ENCODE measurements around the gene CNKSR3.

CNKSR3 gene

DNA sequence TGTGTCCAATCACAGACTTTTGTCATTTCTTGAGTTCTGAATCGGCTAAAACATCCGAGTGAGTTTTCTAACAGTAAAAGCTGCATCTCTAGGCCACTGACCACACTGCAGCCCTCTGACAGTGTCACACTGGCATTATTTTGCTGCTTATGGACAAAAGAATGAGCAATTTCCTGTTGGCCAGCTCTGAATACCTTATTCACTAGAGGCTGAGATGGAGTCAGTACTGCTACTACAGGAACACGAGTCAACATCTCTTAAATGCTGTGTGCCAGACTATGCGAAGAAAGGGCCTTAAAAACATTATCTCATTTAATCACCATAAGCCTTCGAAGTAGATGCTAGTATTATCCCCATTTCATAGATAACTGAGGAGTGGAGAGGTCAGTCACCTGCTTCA lies 111.4 kb downstream of the CNKSR3 start:
- Histone ChIP-seq H3K27me3 (ENCODE audit: insufficient read depth, low read length) (no peaks in the 10 kb centered on the region), H2AFZ (ENCODE audit: low read depth, low read length) (no peak overlapping the region), H3K9me3 (ENCODE audit: low read length) (peaks cover 2% of the 10 kb centered on the region), H3K4me1 (ENCODE audit: insufficient read depth, low read length) (no peaks in the 10 kb centered on the region), H3K4me3 (ENCODE audit: low read length) (no peak overlapping the region), H3K36me3 (ENCODE audit: insufficient read depth, low read length) (no peaks in the 10 kb centered on the region)

DNA sequence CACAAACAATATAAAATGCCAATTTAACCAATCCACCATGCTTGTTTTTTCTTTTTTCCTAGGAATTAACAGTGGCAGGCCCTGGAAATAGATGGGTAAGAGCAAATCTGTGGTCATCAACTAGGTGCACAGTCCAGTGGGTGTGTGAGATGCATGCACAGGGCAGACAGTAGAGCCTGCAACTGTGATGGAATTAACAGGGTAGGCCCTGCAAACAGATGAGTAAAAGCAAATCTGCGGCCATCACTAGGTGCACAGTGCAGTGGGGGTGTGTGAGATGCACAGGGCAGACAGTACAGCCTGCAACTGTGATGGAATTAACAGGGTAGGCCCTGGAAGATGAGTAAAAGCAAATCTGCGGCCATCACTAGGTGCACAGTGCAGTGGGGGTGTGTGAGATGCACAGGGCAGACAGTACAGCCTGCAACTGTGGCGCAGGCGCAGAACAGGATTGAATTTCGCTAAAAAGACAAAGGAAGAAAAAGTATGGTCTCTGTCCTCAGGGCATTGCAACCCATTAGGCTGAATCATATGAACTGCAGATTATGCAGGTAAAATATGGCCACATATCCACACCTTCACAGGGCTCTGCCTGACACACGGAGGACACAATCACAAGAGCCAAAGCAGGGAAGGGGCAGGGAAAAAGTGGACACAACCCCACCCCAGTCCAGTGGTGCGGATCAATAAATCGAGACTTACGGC lies 112.8 kb downstream of the CNKSR3 start:
- peaks cover 2% of the 10 kb centered on the region for H3K9me3 ChIP-seq (ENCODE audit: low read length)
- H3K27me3 ChIP-seq (ENCODE audit: insufficient read depth, low read length) = no peaks in the 10 kb centered on the region
- H3K4me1 ChIP-seq (ENCODE audit: insufficient read depth, low read length) = no peaks in the 10 kb centered on the region
- no peak overlapping the region for H3K4me3 ChIP-seq (ENCODE audit: low read length)
- no peaks in the 10 kb centered on the region for H3K36me3 ChIP-seq (ENCODE audit: insufficient read depth, low read length)
- H2AFZ ChIP-seq (ENCODE audit: low read depth, low read length) = no peak overlapping the region

DNA sequence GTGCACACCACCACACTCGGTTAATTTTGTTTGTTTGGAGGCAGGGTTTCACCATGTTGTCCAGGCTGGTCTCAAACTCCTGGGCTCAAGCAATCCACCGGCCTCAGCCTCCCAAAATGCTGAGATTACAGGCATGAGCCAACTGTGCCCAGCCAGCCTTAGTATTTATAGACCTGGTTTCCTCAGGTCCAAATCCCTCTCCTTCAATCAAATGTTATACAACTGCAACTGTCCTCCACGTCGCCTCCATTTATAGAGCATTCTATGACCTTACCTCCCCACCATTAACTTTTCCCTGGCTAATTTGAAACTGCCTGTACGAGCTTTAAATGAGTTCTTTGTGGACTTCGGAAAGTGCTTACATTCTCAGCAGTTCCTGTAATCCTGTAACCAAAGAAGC lies 114.6 kb downstream of the CNKSR3 start:
- Histone ChIP-seq H3K36me3 (ENCODE audit: insufficient read depth, low read length) (no peaks in the 10 kb centered on the region), H3K9me3 (ENCODE audit: low read length) (no peaks in the 10 kb centered on the region), H3K4me1 (ENCODE audit: insufficient read depth, low read length) (no peaks in the 10 kb centered on the region), H3K4me3 (ENCODE audit: low read length) (no peak overlapping the region), H2AFZ (ENCODE audit: low read depth, low read length) (no peak overlapping the region), H3K27me3 (ENCODE audit: insufficient read depth, low read length) (no peaks in the 10 kb centered on the region)

- Histone ChIP-seq H3K27me3 (ENCODE audit: insufficient read depth, low read length) (no peaks in the 10 kb centered on the region), H3K9me3 (ENCODE audit: low read length) (no peaks in the 10 kb centered on the region), H3K4me1 (ENCODE audit: insufficient read depth, low read length) (no peaks in the 10 kb centered on the region), H3K4me3 (ENCODE audit: low read length) (no peak overlapping the region), H3K36me3 (ENCODE audit: insufficient read depth, low read length) (no peaks in the 10 kb centered on the region), H2AFZ (ENCODE audit: low read depth, low read length) (no peak overlapping the region)
Measured at GRCh38 chr6:154395316-154395715, 115.2 kb downstream of the CNKSR3 start.

DNA sequence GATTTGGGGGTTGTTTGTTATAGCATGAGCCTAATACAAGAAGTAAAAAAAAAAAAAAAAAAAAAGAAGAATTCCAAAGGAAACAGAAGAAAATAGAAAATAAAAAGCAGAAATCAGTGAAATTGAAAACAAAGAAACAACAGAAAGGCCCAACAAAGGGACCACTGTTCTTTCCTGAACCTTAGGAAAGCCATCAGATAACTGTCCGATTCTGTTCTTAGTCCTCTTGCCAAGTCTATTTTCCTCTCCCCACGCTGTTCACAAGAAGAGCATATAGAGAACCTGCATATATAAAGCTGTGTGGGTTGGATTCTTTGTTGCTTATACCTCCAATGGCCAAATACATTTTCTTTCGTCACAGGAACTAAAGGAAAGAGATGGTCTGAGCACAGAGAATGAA lies 115.9 kb downstream of the CNKSR3 start:
- Histone ChIP-seq H3K9me3 (ENCODE audit: low read length) (no peaks in the 10 kb centered on the region), H3K27me3 (ENCODE audit: insufficient read depth, low read length) (no peaks in the 10 kb centered on the region), H3K4me1 (ENCODE audit: insufficient read depth, low read length) (no peaks in the 10 kb centered on the region), H2AFZ (ENCODE audit: low read depth, low read length) (no peak overlapping the region), H3K4me3 (ENCODE audit: low read length) (no peak overlapping the region), H3K36me3 (ENCODE audit: insufficient read depth, low read length) (no peaks in the 10 kb centered on the region)

DNA sequence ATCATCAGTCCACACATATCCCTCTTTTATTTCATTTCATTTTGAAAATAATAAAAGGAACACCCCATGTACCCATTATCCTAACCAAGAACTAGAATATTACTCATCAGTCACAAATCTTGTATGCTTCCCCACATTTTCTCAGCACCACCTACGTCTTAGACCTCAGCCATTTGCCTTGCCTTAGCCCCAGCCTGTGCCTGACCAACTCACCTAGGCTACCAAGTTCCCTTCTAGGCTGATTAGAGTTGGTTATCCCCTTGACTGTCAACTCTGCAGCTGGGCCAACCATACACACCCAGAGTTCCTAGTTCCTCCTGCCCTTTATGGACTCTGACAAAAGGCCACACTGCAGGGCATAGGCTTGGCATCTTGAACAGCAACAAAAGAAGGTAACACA lies 120.5 kb downstream of the CNKSR3 start:
- H2AFZ ChIP-seq (ENCODE audit: low read depth, low read length) = no peak overlapping the region

GRCh38 chr6:154388803-154389202 lies 121.7 kb downstream of the CNKSR3 start:
- no peak overlapping the region for H2AFZ ChIP-seq (ENCODE audit: low read depth, low read length)
- no peak overlapping the region for H3K4me3 ChIP-seq (ENCODE audit: low read length)
- no peaks in the 10 kb centered on the region for H3K4me1 ChIP-seq (ENCODE audit: insufficient read depth, low read length)
- H3K27me3 ChIP-seq (ENCODE audit: insufficient read depth, low read length) = no peaks in the 10 kb centered on the region
- no peaks in the 10 kb centered on the region for H3K9me3 ChIP-seq (ENCODE audit: low read length)
- no peaks in the 10 kb centered on the region for H3K36me3 ChIP-seq (ENCODE audit: insufficient read depth, low read length)

More for the DNA sequence above, 120.5 kb downstream of the CNKSR3 start:
- Histone ChIP-seq H3K4me1 (ENCODE audit: insufficient read depth, low read length) (no peaks in the 10 kb centered on the region), H3K9me3 (ENCODE audit: low read length) (no peaks in the 10 kb centered on the region), H3K27me3 (ENCODE audit: insufficient read depth, low read length) (no peaks in the 10 kb centered on the region), H3K4me3 (ENCODE audit: low read length) (no peak overlapping the region), H3K36me3 (ENCODE audit: insufficient read depth, low read length) (no peaks in the 10 kb centered on the region)

GRCh38 chr6:154386848-154387717 lies 123.4 kb downstream of the CNKSR3 start:
- Histone ChIP-seq H3K9me3 (ENCODE audit: low read length) (peaks cover 4% of the 10 kb centered on the region), H3K27me3 (ENCODE audit: insufficient read depth, low read length) (no peaks in the 10 kb centered on the region), H3K36me3 (ENCODE audit: insufficient read depth, low read length) (no peaks in the 10 kb centered on the region), H3K4me1 (ENCODE audit: insufficient read depth, low read length) (no peaks in the 10 kb centered on the region), H2AFZ (ENCODE audit: low read depth, low read length) (no peak overlapping the region), H3K4me3 (ENCODE audit: low read length) (no peak overlapping the region)

DNA sequence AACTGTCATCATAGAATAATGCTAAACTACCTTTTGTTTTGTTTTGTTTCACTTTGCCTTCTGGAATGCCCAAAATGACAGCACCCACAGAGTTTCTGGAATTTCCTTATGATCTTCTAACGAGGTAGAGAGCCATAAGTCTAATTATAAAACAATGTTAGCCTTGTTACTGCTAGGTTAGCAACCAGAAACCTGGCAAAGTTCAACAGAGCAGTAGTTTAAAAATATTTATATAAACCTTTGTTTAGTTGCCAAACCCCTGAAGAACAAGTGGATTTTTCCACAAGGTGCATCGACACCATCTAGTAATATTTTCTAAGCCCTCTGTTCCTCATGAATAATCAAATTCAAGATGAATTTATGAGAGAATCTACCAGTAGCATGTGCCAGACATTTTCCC lies 126.3 kb downstream of the CNKSR3 start:
- no peaks in the 10 kb centered on the region for H3K4me1 ChIP-seq (ENCODE audit: insufficient read depth, low read length)
- no peaks in the 10 kb centered on the region for H3K36me3 ChIP-seq (ENCODE audit: insufficient read depth, low read length)
- no peak overlapping the region for H2AFZ ChIP-seq (ENCODE audit: low read depth, low read length)
- peaks cover 4% of the 10 kb centered on the region for H3K9me3 ChIP-seq (ENCODE audit: low read length)
- H3K27me3 ChIP-seq (ENCODE audit: insufficient read depth, low read length) = no peaks in the 10 kb centered on the region
- no peak overlapping the region for H3K4me3 ChIP-seq (ENCODE audit: low read length)

DNA sequence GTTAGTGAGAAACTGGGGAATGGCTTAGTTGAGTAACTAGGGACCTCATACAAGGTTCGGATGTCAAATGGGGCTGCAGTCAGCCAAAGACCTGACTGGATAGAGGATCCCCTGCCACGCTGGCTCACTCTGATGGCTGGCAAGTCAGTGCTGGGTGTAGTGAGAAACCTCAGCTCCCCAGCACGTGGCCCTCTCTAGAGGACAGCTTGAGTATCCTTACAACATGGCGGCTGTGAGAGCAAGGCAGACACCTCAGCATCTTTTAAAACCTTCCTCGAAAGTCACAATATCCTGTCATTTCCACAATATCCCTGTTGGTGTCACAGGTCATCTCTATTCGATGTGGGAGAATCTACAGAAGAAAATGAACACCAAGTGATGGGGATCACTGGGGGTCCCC lies 127.2 kb downstream of the CNKSR3 start:
- H3K36me3 ChIP-seq (ENCODE audit: insufficient read depth, low read length) = no peaks in the 10 kb centered on the region
- no peak overlapping the region for H2AFZ ChIP-seq (ENCODE audit: low read depth, low read length)
- H3K27me3 ChIP-seq (ENCODE audit: insufficient read depth, low read length) = no peaks in the 10 kb centered on the region
- peaks cover 4% of the 10 kb centered on the region for H3K9me3 ChIP-seq (ENCODE audit: low read length)
- H3K4me3 ChIP-seq (ENCODE audit: low read length) = no peak overlapping the region
- no peaks in the 10 kb centered on the region for H3K4me1 ChIP-seq (ENCODE audit: insufficient read depth, low read length)

DNA sequence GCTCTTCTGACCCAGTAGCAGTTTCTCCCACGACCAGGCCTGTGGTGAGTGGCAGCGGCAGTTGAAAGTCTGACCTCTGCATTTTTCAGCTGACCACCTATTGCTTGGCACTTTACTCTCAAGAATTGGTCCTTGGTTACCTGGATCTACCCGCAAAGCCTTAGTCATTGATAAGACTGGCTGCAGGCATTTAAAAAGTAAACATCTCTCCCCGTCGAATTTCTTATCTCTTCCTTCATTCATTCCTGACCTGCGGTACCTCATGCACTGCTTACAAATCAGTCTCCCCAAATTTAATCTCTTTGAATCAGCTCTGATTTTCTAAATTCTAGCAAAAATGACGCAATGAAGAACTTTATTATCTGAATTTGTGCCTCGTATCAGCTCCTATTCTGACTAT lies 127.7 kb downstream of the CNKSR3 start:
- Histone ChIP-seq H3K4me1 (ENCODE audit: insufficient read depth, low read length) (no peaks in the 10 kb centered on the region), H3K36me3 (ENCODE audit: insufficient read depth, low read length) (no peaks in the 10 kb centered on the region), H3K4me3 (ENCODE audit: low read length) (no peak overlapping the region), H2AFZ (ENCODE audit: low read depth, low read length) (no peak overlapping the region), H3K9me3 (ENCODE audit: low read length) (peaks cover 4% of the 10 kb centered on the region), H3K27me3 (ENCODE audit: insufficient read depth, low read length) (no peaks in the 10 kb centered on the region)

DNA sequence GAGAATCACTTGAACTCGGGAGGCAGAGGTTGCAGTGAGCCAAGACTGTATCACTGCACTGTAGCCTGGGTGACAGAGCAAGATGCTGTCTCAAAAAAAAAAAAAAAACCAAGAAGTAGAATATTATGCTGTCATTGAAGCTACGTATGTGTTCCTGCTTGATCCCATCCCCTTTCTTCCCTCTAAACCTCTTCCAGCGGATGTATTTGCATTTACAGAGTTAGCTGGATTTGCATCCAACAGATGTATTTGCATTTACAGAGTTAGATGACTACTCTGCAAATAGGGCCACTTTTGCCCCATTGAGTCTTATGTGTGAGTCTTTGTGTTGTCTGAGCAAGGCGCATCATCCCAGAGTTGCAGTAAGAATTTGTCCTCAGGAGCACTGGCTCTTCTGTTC lies 128.9 kb downstream of the CNKSR3 start:
- no peak overlapping the region for H3K4me3 ChIP-seq (ENCODE audit: low read length)
- H3K27me3 ChIP-seq (ENCODE audit: insufficient read depth, low read length) = no peaks in the 10 kb centered on the region
- peaks cover 4% of the 10 kb centered on the region for H3K9me3 ChIP-seq (ENCODE audit: low read length)
- no peak overlapping the region for H2AFZ ChIP-seq (ENCODE audit: low read depth, low read length)
- no peaks in the 10 kb centered on the region for H3K4me1 ChIP-seq (ENCODE audit: insufficient read depth, low read length)
- H3K36me3 ChIP-seq (ENCODE audit: insufficient read depth, low read length) = no peaks in the 10 kb centered on the region

DNA sequence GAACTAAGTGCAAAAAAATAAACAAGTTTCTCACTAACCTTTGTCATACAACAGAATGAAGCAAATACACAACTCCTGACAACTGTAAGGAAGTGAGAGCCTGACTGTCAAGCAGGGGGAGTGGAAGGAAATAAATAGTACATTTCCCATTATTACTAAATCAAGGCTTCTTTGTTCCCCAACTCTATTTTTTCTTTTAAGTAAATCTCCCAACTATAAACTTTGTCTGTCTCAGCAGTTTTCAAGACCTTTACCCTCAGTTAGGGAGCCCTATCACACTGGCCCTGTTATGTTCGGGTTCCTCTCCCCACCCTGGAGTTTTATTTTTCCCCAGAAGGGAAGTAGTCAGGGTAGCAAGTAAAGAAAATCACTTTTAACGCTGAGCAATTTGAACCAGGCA lies 129.7 kb downstream of the CNKSR3 start:
- Histone ChIP-seq H3K36me3 (ENCODE audit: insufficient read depth, low read length) (no peaks in the 10 kb centered on the region), H3K4me1 (ENCODE audit: insufficient read depth, low read length) (no peaks in the 10 kb centered on the region), H2AFZ (ENCODE audit: low read depth, low read length) (no peak overlapping the region), H3K4me3 (ENCODE audit: low read length) (no peak overlapping the region), H3K9me3 (ENCODE audit: low read length) (peaks cover 4% of the 10 kb centered on the region), H3K27me3 (ENCODE audit: insufficient read depth, low read length) (no peaks in the 10 kb centered on the region)
